Gastroesophageal sphincter (tissue), 4 donors: Measurements from ENCODE around the gene IL34. TPM values are rescaled to one million over a fixed set of nuclear protein-coding genes. Genes with fewer than 3 reads are reported as not detected.
A peak's percentile ranks its signal among the peaks of the same experiment; 100 is the strongest.

Experiments
- ATAC-seq: fragments of 150-250 bp; one replicate; pipeline ENCODE4 v1.9.1; 2016; ENCODE audit warnings: mild to moderate bottlenecking, moderate library complexity
- H3K27ac ChIP-seq, 4 donors: fragments of 200-600 bp; sonication (generic) in 3 of 4; 1 replicate in 3 of 4; 2 replicates in 1 of 4; pipeline ENCODE4 v1.5.1; 2016 to 2019
- H3K27me3 ChIP-seq: fragments of 200-600 bp; sonication (generic); one replicate; pipeline ENCODE4 v1.5.1; 2019
- H3K36me3 ChIP-seq, 2 donors: fragments of 200-600 bp; sonication (generic); one replicate each; pipeline ENCODE4 v1.5.1; 2019; ENCODE audit warnings: control low read depth in 1 of 2
- H3K4me1 ChIP-seq, 3 donors: fragments of 200-600 bp; sonication (generic); 1 replicate in 2 of 3; 2 replicates in 1 of 3; pipeline ENCODE4 v1.5.1; 2016 to 2019; ENCODE audit warnings: control low read depth in 2 of 3
- H3K4me3 ChIP-seq, 2 donors: fragments of 200-600 bp; sonication (generic); one replicate each; pipeline ENCODE4 v1.5.1; 2019; ENCODE audit warnings: mild to moderate bottlenecking in 1 of 2, moderate library complexity in 1 of 2
- H3K9me3 ChIP-seq, 3 donors: fragments of 200-600 bp; sonication (generic); one replicate each; pipeline ENCODE4 v1.5.1; 2017 to 2019; ENCODE audit warnings: control low read depth in 2 of 3
- EP300 ChIP-seq: sonication (generic); formaldehyde crosslinking; IDR thresholded peaks from one replicate; pipeline ENCODE4 v1.6.1; 2017; ENCODE audit warnings: antibody characterized with exemption, mild to moderate bottlenecking
- POLR2A ChIP-seq, 2 donors: fragments of 450-650 bp; IDR thresholded peaks; one replicate each; pipeline ENCODE4 v1.6.1; 2017; ENCODE audit warnings: antibody characterized with exemption in 2 of 2, mild to moderate bottlenecking in 2 of 2, moderate library complexity in 1 of 2
- POLR2AphosphoS5 ChIP-seq: sonication (generic); formaldehyde crosslinking; IDR thresholded peaks from one replicate; pipeline ENCODE4 v1.6.1; 2017; ENCODE audit warnings: antibody characterized with exemption
- WGBS, 2 donors: methylation state at CpG; one replicate each; pipeline ENCODE4 v1.1.5; 2018; ENCODE audit warnings: low coverage in 1 of 2; 5-methylcytosine and 5-hydroxymethylcytosine counted together
- total RNA-seq, 4 donors: library from RNA; depleted of rRNA; stranded (reverse); fragments of >200 nt; gene quantifications; one replicate each; pipeline ENCODE4 v1.1.0, GENCODE V29; 2016
- TF ChIP-seq, protein P1 (sequence below), 4 experiments: fragments of 200-600 bp in 2 of 4; fragments of 450-650 bp in 2 of 4; sonication (generic) in 1 of 4; IDR thresholded peaks; one replicate each; pipeline ENCODE4 v1.5.1; 2017 to 2019; ENCODE audit warnings: antibody characterized with exemption in 4 of 4, mild to moderate bottlenecking in 2 of 4, moderate library complexity in 2 of 4

IL34 gene
- total RNA-seq, 4 donors from 2014 or later, result 1.6 to 4.1 (median 2.8) TPM

GRCh38 chr16:70681382-70682238, 35.3 kb downstream of the IL34 start:
- Histone ChIP-seq H3K27ac (peak overlapping the region; percentile 45 to 98 (median 97)), H3K27me3 (no peaks in the 10 kb centered on the region), H3K4me1 (peaks cover 0 to 90% (median 53%) of the 10 kb centered on the region in 3 donors), H3K36me3 (peaks cover 0 to 32% of the 10 kb centered on the region in 2 donors), H3K9me3 (no peaks in the 10 kb centered on the region), H3K4me3 (peak overlapping the region in 1 of 2 donors; percentile 16)
- WGBS, 2 donors, result no CpG with 5 or more reads among the region's 13 CpGs
- ATAC-seq, result no peak
- TF ChIP-seq EP300 (no peak), POLR2AphosphoS5 (no peak), POLR2A (IDR thresholded peaks at IDR 0.05) (no peak)
- TF ChIP-seq, protein P1, sequence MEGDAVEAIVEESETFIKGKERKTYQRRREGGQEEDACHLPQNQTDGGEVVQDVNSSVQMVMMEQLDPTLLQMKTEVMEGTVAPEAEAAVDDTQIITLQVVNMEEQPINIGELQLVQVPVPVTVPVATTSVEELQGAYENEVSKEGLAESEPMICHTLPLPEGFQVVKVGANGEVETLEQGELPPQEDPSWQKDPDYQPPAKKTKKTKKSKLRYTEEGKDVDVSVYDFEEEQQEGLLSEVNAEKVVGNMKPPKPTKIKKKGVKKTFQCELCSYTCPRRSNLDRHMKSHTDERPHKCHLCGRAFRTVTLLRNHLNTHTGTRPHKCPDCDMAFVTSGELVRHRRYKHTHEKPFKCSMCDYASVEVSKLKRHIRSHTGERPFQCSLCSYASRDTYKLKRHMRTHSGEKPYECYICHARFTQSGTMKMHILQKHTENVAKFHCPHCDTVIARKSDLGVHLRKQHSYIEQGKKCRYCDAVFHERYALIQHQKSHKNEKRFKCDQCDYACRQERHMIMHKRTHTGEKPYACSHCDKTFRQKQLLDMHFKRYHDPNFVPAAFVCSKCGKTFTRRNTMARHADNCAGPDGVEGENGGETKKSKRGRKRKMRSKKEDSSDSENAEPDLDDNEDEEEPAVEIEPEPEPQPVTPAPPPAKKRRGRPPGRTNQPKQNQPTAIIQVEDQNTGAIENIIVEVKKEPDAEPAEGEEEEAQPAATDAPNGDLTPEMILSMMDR (IDR thresholded peaks at IDR 0.05), result no peak

- no peaks in the 10 kb centered on the region for H3K27me3 ChIP-seq
- H3K36me3 ChIP-seq, result peaks cover 0 to 23% of the 10 kb centered on the region in 2 donors
- WGBS, 2 donors, result no CpG with 5 or more reads among the region's 14 CpGs
- H3K4me3 ChIP-seq, result peak overlapping the region in 1 of 2 donors; percentile 91
- peak overlapping the region; percentile 71 to 98 (median 97) for H3K27ac ChIP-seq
- no peak for ATAC-seq
- no peaks in the 10 kb centered on the region for H3K9me3 ChIP-seq
- TF ChIP-seq POLR2A (IDR thresholded peaks at IDR 0.05) (no peak), POLR2AphosphoS5 (no peak), EP300 (no peak)
- TF ChIP-seq, protein P1 (IDR thresholded peaks at IDR 0.05), result no peak
- peaks cover 0 to 90% (median 60%) of the 10 kb centered on the region in 3 donors for H3K4me1 ChIP-seq
Observed at GRCh38 chr16:70682239-70683145, 36.1 kb downstream of the IL34 start.

DNA sequence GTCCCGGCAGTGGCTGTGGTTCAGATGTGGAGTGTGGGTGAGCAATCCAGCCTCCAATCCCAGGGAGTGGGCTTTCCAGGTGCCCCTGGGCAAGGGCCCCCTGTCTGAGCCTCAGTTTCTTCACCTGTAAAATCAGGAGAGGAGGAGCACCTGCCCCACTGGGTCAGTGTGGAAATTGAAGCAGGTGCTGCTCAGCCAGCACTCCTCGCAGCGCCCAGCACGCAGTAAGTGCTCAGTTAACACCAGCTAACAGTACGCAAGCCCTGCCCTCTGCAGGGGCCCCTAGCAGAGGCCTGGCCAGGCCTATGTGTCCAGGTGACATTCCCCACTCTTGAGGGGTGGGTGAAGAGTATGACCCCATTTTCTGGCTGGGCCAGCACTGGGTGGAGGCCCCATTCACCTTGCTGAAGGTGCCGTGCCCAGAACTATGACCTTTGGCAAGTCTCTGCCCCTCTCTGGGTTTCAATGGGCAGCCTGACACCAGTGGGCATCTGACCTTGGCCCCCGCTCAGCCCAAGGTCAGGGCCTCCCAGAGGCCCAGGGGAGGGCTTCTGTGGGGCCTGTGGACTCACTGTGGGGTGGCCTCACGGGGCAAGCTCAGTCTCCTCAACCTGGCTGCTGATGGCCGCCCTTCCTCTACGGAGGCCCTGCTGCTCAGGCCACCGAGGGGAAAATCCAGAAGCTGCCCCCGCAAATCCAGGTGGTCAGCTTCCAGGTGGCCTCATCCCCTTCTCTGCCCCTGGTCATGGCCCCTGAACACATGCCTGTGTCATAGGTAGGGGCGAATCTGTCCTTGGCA, 37.0 kb downstream of the IL34 start:
- peaks cover 0 to 91% (median 68%) of the 10 kb centered on the region in 3 donors for H3K4me1 ChIP-seq
- H3K27me3 ChIP-seq, result no peaks in the 10 kb centered on the region
- H3K9me3 ChIP-seq, result no peaks in the 10 kb centered on the region
- H3K27ac ChIP-seq, result peak overlapping the region; percentile 71 to 98 (median 97)
- 48% methylated on average over 2 of the region's 13 CpGs; no CpG with 5 or more reads in 1 of the 2 donors for WGBS, 2 donors
- peaks cover 0 to 15% of the 10 kb centered on the region in 2 donors for H3K36me3 ChIP-seq
- peak overlapping the region in 1 of 2 donors; percentile 91 for H3K4me3 ChIP-seq
- ATAC-seq, result no peak
- TF ChIP-seq POLR2AphosphoS5 (no peak), EP300 (no peak), POLR2A (IDR thresholded peaks at IDR 0.05) (no peak)
- TF ChIP-seq, protein P1 (IDR thresholded peaks at IDR 0.05), result no peak

DNA sequence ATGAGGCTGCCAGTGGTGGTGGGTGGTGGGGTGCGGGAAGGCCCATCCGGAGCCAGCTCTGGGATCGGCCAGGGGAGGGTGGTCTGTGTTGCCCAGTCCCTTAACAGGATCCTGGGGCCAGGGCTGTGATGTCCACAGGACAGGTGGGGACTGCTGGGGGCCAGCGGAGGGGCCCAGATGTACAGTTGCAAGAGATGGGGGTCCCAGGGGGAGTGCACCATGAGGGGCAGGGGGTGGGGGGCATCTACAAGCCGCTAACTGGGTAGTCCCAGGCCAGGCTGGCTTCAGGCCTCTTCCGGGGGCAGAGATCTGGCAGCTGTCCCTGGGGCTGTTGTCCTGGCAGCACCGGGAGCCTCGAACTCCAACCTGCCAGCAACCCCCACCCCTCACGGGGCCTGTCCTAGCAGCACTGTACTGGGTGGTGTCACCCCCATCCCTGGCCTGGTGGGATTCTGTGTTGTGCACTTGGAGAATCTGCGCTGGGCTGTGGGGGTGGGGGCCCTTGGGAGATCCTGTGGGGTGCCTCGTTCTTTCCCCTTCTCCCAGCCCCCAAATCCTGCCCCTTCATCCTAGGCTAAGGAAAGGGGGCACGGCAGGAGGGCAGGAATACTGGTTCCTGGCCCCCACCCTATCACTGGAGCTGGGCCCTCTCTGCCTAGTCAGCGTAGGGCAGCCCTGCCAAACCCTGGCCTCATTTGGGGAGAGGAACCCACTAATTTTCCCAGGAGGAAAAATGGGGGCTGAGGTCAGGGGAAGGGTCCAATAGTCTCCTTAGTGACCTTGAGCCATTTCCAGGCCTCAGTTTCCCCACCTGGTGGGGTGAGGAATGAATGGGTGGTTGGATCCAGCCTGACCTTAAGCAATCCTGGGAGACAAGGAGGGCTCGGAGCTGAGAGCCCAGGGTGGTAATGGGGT, 38.0 kb downstream of the IL34 start:
- no peak for ATAC-seq
- Histone ChIP-seq H3K27ac (peak overlapping the region; percentile 71 to 98 (median 97)), H3K36me3 (peaks cover 0 to 4% of the 10 kb centered on the region in 2 donors), H3K4me3 (peak overlapping the region; percentile 61 to 91), H3K4me1 (peaks cover 0 to 91% (median 78%) of the 10 kb centered on the region in 3 donors), H3K27me3 (no peaks in the 10 kb centered on the region), H3K9me3 (no peaks in the 10 kb centered on the region)
- TF ChIP-seq POLR2A (IDR thresholded peaks at IDR 0.05) (no peak), POLR2AphosphoS5 (no peak), EP300 (no peak)
- TF ChIP-seq, protein P1 (IDR thresholded peaks at IDR 0.05), result no peak
- 0% methylated on average over 1 of the region's 14 CpGs for WGBS, 2 donors
